Mesenchymal stem cell (in vitro differentiated cells and primary cell): ENCODE results near the gene KIF2A.

Source experiments
- DNase-seq: peaks from one replicate; pipeline ENCODE4 v3.0.0-alpha.2; 2013
- H2AFZ ChIP-seq: one replicate; pipeline ENCODE4 v1.6.1; 2013; ENCODE audit warnings: low read depth, mild to moderate bottlenecking, control low read depth, inconsistent platforms, low read length, moderate library complexity
- H2AK5ac ChIP-seq: 2 replicates; pipeline ENCODE4 v1.6.1; 2013; ENCODE audit warnings: low read length, moderate library complexity, mild to moderate bottlenecking, inconsistent platforms; ENCODE audit not compliant: severe bottlenecking
- H2BK120ac ChIP-seq: one replicate; pipeline ENCODE4 v1.6.1; 2013; ENCODE audit warnings: low read depth, mild to moderate bottlenecking, inconsistent platforms, low read length, moderate library complexity
- H2BK12ac ChIP-seq, 2 experiments: one replicate each; pipeline ENCODE4 v1.6.1; 2013; ENCODE audit warnings: inconsistent platforms in 2 of 2, low read length in 2 of 2, mild to moderate bottlenecking in 2 of 2, moderate library complexity in 2 of 2, control low read depth in 1 of 2
- H2BK15ac ChIP-seq: one replicate; pipeline ENCODE4 v1.6.1; 2013; ENCODE audit warnings: mild to moderate bottlenecking, low read depth, inconsistent platforms; ENCODE audit not compliant: poor library complexity, severe bottlenecking
- H2BK5ac ChIP-seq: 2 replicates; pipeline ENCODE4 v1.6.1; 2013; ENCODE audit warnings: low read depth, mild to moderate bottlenecking, low read length, control low read depth, inconsistent platforms; ENCODE audit not compliant: poor library complexity, severe bottlenecking
- H3K14ac ChIP-seq, 2 experiments: one replicate each; pipeline ENCODE4 v1.6.1; 2013; ENCODE audit warnings: inconsistent platforms in 2 of 2, low read length in 2 of 2, control low read depth in 1 of 2, mild to moderate bottlenecking in 1 of 2, moderate library complexity in 1 of 2
- H3K18ac ChIP-seq, 2 experiments: one replicate each; pipeline ENCODE4 v1.6.1; 2013; ENCODE audit warnings: inconsistent platforms in 2 of 2, low read length in 2 of 2, control low read depth in 1 of 2, low read depth in 1 of 2, mild to moderate bottlenecking in 1 of 2
- H3K23ac ChIP-seq, 2 experiments: one replicate each; pipeline ENCODE4 v1.6.1; 2013; ENCODE audit warnings: inconsistent platforms in 2 of 2, low read length in 2 of 2, mild to moderate bottlenecking in 2 of 2, moderate library complexity in 2 of 2, control low read depth in 1 of 2
- H3K27ac ChIP-seq: 2 replicates; pipeline ENCODE4 v1.5.1; 2013; ENCODE audit warnings: mild to moderate bottlenecking, moderate library complexity, low read length, control low read depth, inconsistent platforms; ENCODE audit not compliant: poor library complexity, severe bottlenecking
- H3K27me3 ChIP-seq, 2 experiments: 2 replicates each; pipeline versions ENCODE4 v1.6.1 to v1.7.0; 2013; ENCODE audit warnings: low read length in 2 of 2, mild to moderate bottlenecking in 2 of 2, moderate library complexity in 2 of 2, control low read depth in 1 of 2, inconsistent platforms in 1 of 2; ENCODE audit not compliant: control insufficient read depth in 1 of 2, insufficient read depth in 1 of 2
- H3K36me3 ChIP-seq, 2 experiments: 2 replicates each; pipeline versions ENCODE4 v1.6.1 to v1.7.0; 2013; ENCODE audit warnings: low read length in 2 of 2, control low read depth in 1 of 2, inconsistent platforms in 1 of 2, low read depth in 1 of 2, mild to moderate bottlenecking in 1 of 2; ENCODE audit not compliant: insufficient read depth in 2 of 2, control insufficient read depth in 1 of 2
- H3K4ac ChIP-seq, 2 experiments: one replicate each; pipeline ENCODE4 v1.6.1; 2013; ENCODE audit warnings: inconsistent platforms in 2 of 2, low read length in 2 of 2, mild to moderate bottlenecking in 2 of 2, moderate library complexity in 2 of 2, control low read depth in 1 of 2, low read depth in 1 of 2
- H3K4me1 ChIP-seq: 2 replicates; pipeline ENCODE4 v1.6.1; 2013; ENCODE audit warnings: low read depth, low read length, control low read depth; ENCODE audit not compliant: control insufficient read depth, insufficient read depth
- H3K4me2 ChIP-seq: 2 replicates; pipeline ENCODE4 v1.6.1; 2013; ENCODE audit warnings: low read length, mild to moderate bottlenecking, inconsistent platforms; ENCODE audit not compliant: poor library complexity, severe bottlenecking
- H3K4me3 ChIP-seq, 2 experiments: 2 replicates each; pipeline versions ENCODE4 v1.5.1 to v1.7.0; 2013; ENCODE audit warnings: low read length in 2 of 2, mild to moderate bottlenecking in 2 of 2, control low read depth in 1 of 2, low read depth in 1 of 2; ENCODE audit not compliant: insufficient read depth in 1 of 2
- H3K79me1 ChIP-seq: replicated peaks from 2 replicates; pipeline ENCODE4 v1.6.1; 2013; ENCODE audit warnings: mild to moderate bottlenecking, control low read depth, low read length, inconsistent platforms; ENCODE audit not compliant: poor library complexity, severe bottlenecking
- H3K9ac ChIP-seq: 2 replicates; pipeline ENCODE4 v1.7.0; 2013; ENCODE audit warnings: mild to moderate bottlenecking, low read length, moderate library complexity
- H3K9me3 ChIP-seq: 2 replicates; pipeline ENCODE4 v1.7.0; 2013; ENCODE audit warnings: mild to moderate bottlenecking, low read length; ENCODE audit not compliant: control insufficient read depth
- H4K8ac ChIP-seq: one replicate; pipeline ENCODE4 v1.6.1; 2013; ENCODE audit warnings: inconsistent platforms, mild to moderate bottlenecking, low read length, moderate library complexity
- H4K91ac ChIP-seq: one replicate; pipeline ENCODE4 v1.6.1; 2013; ENCODE audit warnings: mild to moderate bottlenecking, low read length, inconsistent platforms
- WGBS: methylation state at CpG from one replicate; pipeline ENCODE4 v1.1.7; 2013; ENCODE audit warnings: mixed read lengths; 5-methylcytosine and 5-hydroxymethylcytosine counted together

Gene KIF2A

DNA sequence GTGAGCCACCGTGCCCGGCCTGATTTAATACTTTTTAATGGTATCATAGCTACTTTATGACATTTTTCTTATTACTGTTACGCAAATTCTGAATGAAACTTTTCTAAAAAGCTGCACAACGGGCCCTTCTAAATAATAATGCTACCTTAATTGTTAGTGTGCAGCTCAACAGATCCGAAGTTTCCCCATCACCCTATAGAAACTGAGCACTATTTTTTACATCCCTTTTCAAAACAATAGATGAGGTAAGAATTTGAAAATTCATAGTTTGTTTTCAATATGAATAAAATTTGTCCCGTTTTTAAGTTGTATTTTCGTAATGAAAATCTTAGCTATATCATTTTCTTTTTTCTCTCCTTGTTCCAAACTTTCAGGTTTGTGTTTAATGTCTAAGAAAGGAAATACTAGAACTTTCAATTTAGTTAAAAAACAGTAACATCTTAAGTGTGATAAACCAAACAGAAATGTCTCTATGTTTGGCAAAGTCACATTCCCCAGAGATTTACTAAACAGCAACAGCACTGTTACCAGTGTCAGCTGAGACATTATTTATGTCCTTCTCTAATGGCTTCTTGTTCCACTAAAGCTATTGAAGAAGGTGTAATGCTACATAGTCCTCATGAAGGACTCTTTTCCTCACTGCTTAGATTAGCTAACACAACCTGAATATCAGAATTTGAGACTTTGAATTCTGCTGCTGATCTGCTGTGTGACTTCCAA, 22.9 kb downstream of the KIF2A start:
- Histone ChIP-seq H2BK15ac (no peak overlapping the region), H3K23ac (no peak overlapping the region), H3K4me2 (no peak overlapping the region), H3K27me3 (no peaks in the 10 kb centered on the region), H3K36me3 (peaks cover 4 to 7% of the 10 kb centered on the region in 2 experiments), H3K9ac (no peak overlapping the region), H2BK12ac (no peak overlapping the region), H3K9me3 (no peaks in the 10 kb centered on the region), H3K4me3 (no peak overlapping the region), H3K4ac (no peak overlapping the region), H2BK120ac (no peak overlapping the region), H2AK5ac (no peak overlapping the region), H2AFZ (no peak overlapping the region), H3K79me1 (peaks cover 13% of the 10 kb centered on the region), H3K18ac (no peak overlapping the region), H4K8ac (no peak overlapping the region), H3K4me1 (peaks cover 4% of the 10 kb centered on the region), H4K91ac (no peak overlapping the region), H3K27ac (no peak overlapping the region), H2BK5ac (no peak overlapping the region), H3K14ac (no peak overlapping the region)
- peak; percentile 51 for DNase-seq
- WGBS = 57% methylated on average over 4 of the region's 7 CpGs

DNA sequence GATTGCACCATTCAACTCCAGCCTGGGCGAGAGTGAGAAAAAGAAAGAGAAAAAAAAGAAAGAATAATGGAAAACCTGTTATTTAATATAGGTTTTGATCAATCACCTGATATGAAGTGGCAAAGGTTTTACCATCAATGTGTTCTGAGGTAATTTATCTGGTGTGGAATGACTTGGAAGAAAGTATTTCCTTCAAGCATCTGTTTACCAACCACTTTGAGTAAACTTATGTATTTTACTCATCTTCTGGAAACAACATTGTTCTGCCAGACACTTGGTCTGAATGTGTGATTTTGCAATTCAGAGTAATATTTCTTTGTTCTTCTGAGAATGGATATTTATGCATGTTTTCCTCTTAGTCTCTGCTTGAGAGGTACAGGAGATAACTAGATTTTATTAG, 24.3 kb downstream of the KIF2A start:
- Histone ChIP-seq H3K9ac (no peak overlapping the region), H3K23ac (no peak overlapping the region), H3K4me2 (no peak overlapping the region), H4K91ac (no peak overlapping the region), H3K18ac (no peak overlapping the region), H3K27me3 (no peaks in the 10 kb centered on the region), H2AFZ (no peak overlapping the region), H2BK5ac (no peak overlapping the region), H3K14ac (no peak overlapping the region), H3K27ac (no peak overlapping the region), H3K4ac (no peak overlapping the region), H2BK12ac (no peak overlapping the region), H2BK120ac (no peak overlapping the region), H3K9me3 (no peaks in the 10 kb centered on the region), H3K4me1 (peaks cover 4% of the 10 kb centered on the region), H2BK15ac (no peak overlapping the region), H2AK5ac (no peak overlapping the region), H3K79me1 (peaks cover 24% of the 10 kb centered on the region), H3K4me3 (no peak overlapping the region), H4K8ac (no peak overlapping the region), H3K36me3 (peaks cover 8 to 20% of the 10 kb centered on the region in 2 experiments)
- 100% methylated on average over 1 of the region's 1 CpG for WGBS
- no peak for DNase-seq

DNA sequence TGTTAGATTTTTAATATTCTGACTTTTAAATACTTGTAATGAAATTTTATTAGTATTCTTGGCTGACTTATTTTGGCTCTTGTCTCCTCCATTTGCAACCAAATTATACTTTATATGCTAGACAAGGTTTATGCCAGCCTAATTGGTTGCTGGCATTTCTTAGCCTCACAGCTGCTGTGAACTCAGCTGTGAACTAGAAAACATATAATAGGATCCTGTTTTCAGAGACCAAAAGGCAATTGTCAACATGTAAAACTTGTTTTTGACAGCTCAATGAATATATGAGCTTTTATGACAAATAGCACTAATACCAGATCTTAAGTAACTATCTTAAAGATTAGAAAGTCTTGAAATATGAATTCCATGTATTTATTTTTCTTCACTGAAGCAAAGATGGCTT, 25.9 kb downstream of the KIF2A start:
- Histone ChIP-seq H3K18ac (no peak overlapping the region), H4K91ac (no peak overlapping the region), H2BK12ac (no peak overlapping the region), H2BK5ac (no peak overlapping the region), H2BK120ac (no peak overlapping the region), H3K14ac (no peak overlapping the region), H3K4me1 (peaks cover 2% of the 10 kb centered on the region), H3K4ac (no peak overlapping the region), H3K4me2 (no peak overlapping the region), H3K9me3 (no peaks in the 10 kb centered on the region), H3K23ac (no peak overlapping the region), H2AK5ac (no peak overlapping the region), H3K9ac (no peak overlapping the region), H3K4me3 (no peak overlapping the region), H3K27me3 (no peaks in the 10 kb centered on the region), H3K27ac (no peak overlapping the region), H2BK15ac (no peak overlapping the region), H4K8ac (no peak overlapping the region), H2AFZ (no peak overlapping the region), H3K79me1 (peaks cover 27% of the 10 kb centered on the region), H3K36me3 (peaks cover 3 to 20% of the 10 kb centered on the region in 2 experiments)
- no peak for DNase-seq

DNA sequence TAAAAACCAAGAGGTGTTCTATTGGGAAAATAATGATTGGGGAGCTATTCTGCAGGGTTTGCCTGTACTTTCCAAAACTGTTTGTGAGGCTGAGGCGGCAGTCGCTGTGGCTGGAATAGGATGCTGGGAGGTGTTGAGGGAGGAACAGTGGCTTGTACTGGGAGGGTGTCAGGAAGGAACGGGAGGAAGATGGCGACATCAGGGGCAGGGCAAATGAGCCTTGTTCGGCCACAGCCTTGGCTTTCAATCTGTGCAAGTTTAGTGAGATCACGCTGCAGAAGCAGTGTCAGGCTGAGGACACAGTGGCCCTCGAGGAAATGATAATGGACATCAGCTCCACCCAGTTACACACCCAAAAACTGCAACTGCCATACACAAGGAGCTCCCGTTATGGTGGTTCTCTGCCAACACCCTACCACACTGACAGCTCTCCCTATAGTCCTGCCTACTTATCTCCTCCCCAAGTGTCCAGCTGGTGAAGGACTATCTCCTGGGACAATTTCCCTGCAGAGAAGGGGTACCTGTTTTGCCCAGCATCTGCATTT, 27.3 kb downstream of the KIF2A start:
- Histone ChIP-seq H3K36me3 (peaks cover 3 to 20% of the 10 kb centered on the region in 2 experiments), H2BK12ac (peak overlapping the region in 1 of 2 experiments; percentile 63), H3K79me1 (peaks cover 33% of the 10 kb centered on the region), H2AK5ac (no peak overlapping the region), H3K4me3 (no peak overlapping the region), H2BK15ac (no peak overlapping the region), H3K23ac (no peak overlapping the region), H3K9me3 (no peaks in the 10 kb centered on the region), H2BK120ac (no peak overlapping the region), H4K8ac (peak overlapping the region; percentile 47), H2BK5ac (no peak overlapping the region), H2AFZ (no peak overlapping the region), H3K9ac (no peak overlapping the region), H3K27me3 (no peaks in the 10 kb centered on the region), H3K18ac (no peak overlapping the region), H4K91ac (no peak overlapping the region), H3K4ac (no peak overlapping the region), H3K27ac (no peak overlapping the region), H3K4me1 (peaks cover 2% of the 10 kb centered on the region), H3K4me2 (no peak overlapping the region), H3K14ac (peak overlapping the region in 1 of 2 experiments; percentile 65)
- 95% methylated on average over 8 of the region's 8 CpGs for WGBS
- no peak for DNase-seq
